NB4 (cell line): ENCODE results near the gene SCN1B.

Experiments
- DNase-seq: peaks from one replicate; pipeline ENCODE4 v3.0.0; 2010; ENCODE audit warnings: low read depth
- H3K4me3 ChIP-seq: one replicate; pipeline ENCODE4 v1.5.1; 2011; ENCODE audit warnings: mild to moderate bottlenecking, low read depth, low read length, moderate library complexity
- CTCF ChIP-seq: IDR thresholded peaks from one replicate; pipeline ENCODE4 v1.5.1; 2012; ENCODE audit warnings: low read depth, low read length
- MAX ChIP-seq: IDR thresholded peaks from 2 replicates; pipeline ENCODE4 v1.6.1; 2011; ENCODE audit warnings: low read depth, low read length
- MYC ChIP-seq: IDR thresholded peaks from 2 replicates; pipeline ENCODE4 v1.6.1; 2011; ENCODE audit warnings: low read depth, low read length
- POLR2A ChIP-seq: IDR thresholded peaks from 2 replicates; pipeline ENCODE4 v1.6.1; 2011; ENCODE audit warnings: mild to moderate bottlenecking; ENCODE audit not compliant: insufficient read length; ENCODE audit errors: extremely low read depth

SCN1B gene

GRCh38 chr19:35066121-35066520, 35.9 kb downstream of the SCN1B start:
- DNase-seq = no peak
- TF ChIP-seq CTCF (no peak), MYC (no peak), POLR2A (no peak), MAX (no peak)
- no peak overlapping the region for H3K4me3 ChIP-seq

- H3K4me3 ChIP-seq = no peak overlapping the region
- peak; percentile 81 for DNase-seq
- no peak for TF ChIP-seq POLR2A
- TF ChIP-seq CTCF = peak; percentile 76
- peak; percentile 76 for TF ChIP-seq MAX
- 0 out of 2 replicates have a peak, but pooled peaks have one; percentile 33 for TF ChIP-seq MYC
These were observed 36.7 kb downstream of the SCN1B start for GRCh38 chr19:35066691-35067563.

GRCh38 chr19:35068941-35069634, 38.8 kb downstream of the SCN1B start:
- H3K4me3 ChIP-seq = no peak overlapping the region
- DNase-seq = no peak
- TF ChIP-seq CTCF (no peak), MAX (no peak), MYC (no peak), POLR2A (no peak)

- no peak overlapping the region for H3K4me3 ChIP-seq
- no peak for TF ChIP-seq CTCF
- no peak for TF ChIP-seq MAX
- TF ChIP-seq MYC = no peak
- TF ChIP-seq POLR2A = no peak
- DNase-seq = no peak
These were observed 39.4 kb downstream of the SCN1B start for GRCh38 chr19:35069696-35070095.

- TF ChIP-seq MYC (no peak), CTCF (no peak), POLR2A (no peak), MAX (no peak)
- no peak for DNase-seq
- no peak overlapping the region for H3K4me3 ChIP-seq
These were observed 40.2 kb downstream of the SCN1B start for GRCh38 chr19:35070471-35070870.
